ENCODE measurements around the gene TOMT. TPM values are rescaled to one million over a fixed set of nuclear protein-coding genes. Genes with fewer than 3 reads are reported as not detected.

Gene TOMT
- total and polyA plus RNA-seq, 2 experiments from 2014 or later = not detected

- Histone ChIP-seq H3K27me3 (ENCODE audit: insufficient read depth) (0 out of 2 replicates have a peak, but pooled peaks cover 5% of the 10 kb centered on the region), H4K20me1 (replicated peaks; ENCODE audit: insufficient read depth) (no peaks in the 10 kb centered on the region), H2AFZ (no peak overlapping the region), H3K4me3 (no peak overlapping the region), H3K4me1 (ENCODE audit: insufficient read depth) (no peaks in the 10 kb centered on the region), H3K9me2 (ENCODE audit: insufficient read depth) (0 out of 2 replicates have a peak, but pooled peaks cover 3% of the 10 kb centered on the region), H3K79me2 (replicated peaks; ENCODE audit: insufficient read depth) (no peaks in the 10 kb centered on the region), H3F3A (replicated peaks; ENCODE audit: low read depth) (no peaks in the 10 kb centered on the region), H3K4me2 (no peak overlapping the region), H3K27ac (ENCODE audit: low read depth) (no peak overlapping the region), H3K36me3 (ENCODE audit: insufficient read depth) (no peaks in the 10 kb centered on the region; the same call in 1 of the 2 replicates)
- DNase-seq (ENCODE audit: low spot score) (no peak), ATAC-seq (no peak)
- Mint-ChIP-seq H3K9me3 (peaks cover 28% of the 10 kb centered on the region), H3K27me3 (ENCODE audit: insufficient read depth, low read depth, poor library complexity) (peaks cover 8% of the 10 kb centered on the region), H3K4me3 (no peak overlapping the region), H3K36me3 (ENCODE audit: low read depth) (no peaks in the 10 kb centered on the region; the same call in 2 of the 3 replicates), H3K27ac (no peak overlapping the region), H3K4me1 (no peaks in the 10 kb centered on the region)
- TF ChIP-seq CTCF (conservative IDR thresholded peaks at IDR 0.05; ENCODE audit: low read depth in 2 of 2) (no peak), ZNF462 (CRISPR knock-in tag; IDR thresholded peaks at IDR 0.05) (no peak), CREB1 (CRISPR knock-in tag; IDR thresholded peaks at IDR 0.05; ENCODE audit: low read depth) (no peak), ETS1 (IDR thresholded peaks at IDR 0.05) (no peak), EZH2 (IDR thresholded peaks at IDR 0.05; ENCODE audit: low read depth, unreplicated experiment) (no peak), EZH2phosphoT487 (IDR thresholded peaks at IDR 0.05; ENCODE audit: unreplicated experiment) (no peak), JUNB (IDR thresholded peaks at IDR 0.05; ENCODE audit: unreplicated experiment) (no peak), ZNF331 (CRISPR knock-in tag; IDR thresholded peaks at IDR 0.05; ENCODE audit: low read depth) (no peak), NANOG (IDR thresholded peaks at IDR 0.05; ENCODE audit: borderline replicate concordance) (no peak), ZNF114 (CRISPR knock-in tag; IDR thresholded peaks at IDR 0.05) (no peak)
Measured at GRCh38 chr11:72122607-72123006, 16.9 kb downstream of the TOMT start.

All from GM23338 (cell line).